NCI-H2081 treated with DMSO at 0.1 percent for 48 hours (cell line): ENCODE results near the gene PPP1R7.

Experiments used
- DNase-seq: peaks from one replicate; lab custom pipeline; 2025; lab: John Stamatoyannopoulos, UW

Gene PPP1R7

GRCh38 chr2:241121008-241121407 lies 29.3 kb upstream of the PPP1R7 start:
- DNase-seq, result no peak

- no peak for DNase-seq
Observed at GRCh38 chr2:241122376-241123002, 27.8 kb upstream of the PPP1R7 start.

GRCh38 chr2:241123816-241124536 lies 26.3 kb upstream of the PPP1R7 start:
- no peak for DNase-seq

- DNase-seq, result no peak
Observed at GRCh38 chr2:241125626-241126025, 24.6 kb upstream of the PPP1R7 start.

GRCh38 chr2:241126201-241126611 lies 24.1 kb upstream of the PPP1R7 start:
- no peak for DNase-seq

GRCh38 chr2:241126771-241127202 lies 23.5 kb upstream of the PPP1R7 start:
- DNase-seq, result no peak

- DNase-seq, result no peak
Observed at GRCh38 chr2:241128266-241128665, 22.0 kb upstream of the PPP1R7 start.

- no peak for DNase-seq
Observed at GRCh38 chr2:241129086-241129871, 21.0 kb upstream of the PPP1R7 start.

- no peak for DNase-seq
Observed at GRCh38 chr2:241130316-241130715, 20.0 kb upstream of the PPP1R7 start.

- no peak for DNase-seq
Observed at GRCh38 chr2:241131531-241131930, 18.7 kb upstream of the PPP1R7 start.

- DNase-seq, result no peak
Observed at GRCh38 chr2:241132538-241133435, 17.5 kb upstream of the PPP1R7 start.

GRCh38 chr2:241133436-241133820 lies 16.8 kb upstream of the PPP1R7 start:
- no peak for DNase-seq

- no peak for DNase-seq
Observed at GRCh38 chr2:241134711-241135110, 15.6 kb upstream of the PPP1R7 start.

- no peak for DNase-seq
Observed at GRCh38 chr2:241135737-241136136, 14.5 kb upstream of the PPP1R7 start.

GRCh38 chr2:241136191-241136590 lies 14.1 kb upstream of the PPP1R7 start:
- DNase-seq, result no peak

- DNase-seq, result no peak
Observed at GRCh38 chr2:241136661-241137260, 13.5 kb upstream of the PPP1R7 start.

- no peak for DNase-seq
Observed at GRCh38 chr2:241137276-241138190, 12.7 kb upstream of the PPP1R7 start.

- no peak for DNase-seq
Observed at GRCh38 chr2:241138471-241138870, 11.8 kb upstream of the PPP1R7 start.

GRCh38 chr2:241139531-241140444 lies 10.5 kb upstream of the PPP1R7 start:
- DNase-seq, result no peak
